Measurements from ENCODE around the gene ACOXL. TPM values are rescaled to one million over a fixed set of nuclear protein-coding genes. Genes with fewer than 3 reads are reported as not detected.
"Not testable (repeated sequence)": the region's sequence is repeated elsewhere in the genome, so short reads cannot be mapped to it uniquely, and the experiment has no call there.

ACOXL gene
- polyA plus RNA-seq, 2 donors, result not detected

DNA sequence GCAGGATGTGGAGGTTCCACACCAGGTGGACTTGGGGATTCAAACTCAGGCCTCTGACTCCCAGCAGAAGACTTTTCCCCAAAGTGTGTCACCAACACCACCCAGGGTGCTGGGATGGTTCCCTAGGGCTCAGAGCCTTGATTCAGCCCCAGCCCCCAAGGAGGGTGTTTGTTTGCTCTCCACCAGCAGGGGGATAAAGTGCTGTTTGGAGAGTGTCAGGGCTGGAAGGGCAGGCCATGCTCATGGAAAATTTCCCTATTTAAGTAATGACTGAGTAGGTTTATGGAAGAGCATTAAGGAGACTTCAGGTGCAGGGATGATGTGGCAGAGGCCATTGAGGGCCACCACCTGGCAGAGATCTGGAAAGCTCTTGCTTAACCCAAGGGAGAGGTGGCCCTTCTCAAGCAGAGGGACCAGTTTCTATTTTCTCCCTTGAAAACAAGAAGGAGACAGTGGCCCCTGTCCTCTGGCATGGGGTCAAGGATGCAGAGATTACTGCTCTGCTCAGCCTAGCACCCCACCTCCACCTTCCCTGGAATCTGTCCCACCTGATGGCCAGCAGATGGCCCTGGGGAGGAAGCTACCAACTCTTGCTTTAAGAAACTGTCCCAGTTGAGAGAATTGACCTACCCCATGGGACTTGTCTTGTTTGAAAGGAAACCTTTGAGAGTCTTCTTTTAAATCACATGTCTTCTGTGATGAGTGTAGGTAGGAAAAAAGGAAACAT is 122.1 kb downstream of the ACOXL start:
- Histone ChIP-seq H3K27ac (ENCODE audit: low read depth in 2 of 2, low read length in 1 of 2) (no peak overlapping the region), H3K4me3 (ENCODE audit: low read depth in 1 of 2, low read length in 2 of 2) (no peak overlapping the region), H3K4me1 (ENCODE audit: control insufficient read depth in 2 of 2, insufficient read depth in 2 of 2, low read length in 1 of 2) (peaks cover 0 to 3% of the 10 kb centered on the region in 2 donors), H3K9me3 (ENCODE audit: control insufficient read depth in 2 of 2, insufficient read depth in 1 of 2, low read depth in 1 of 2, low read length in 1 of 2) (no peaks in the 10 kb centered on the region), H3K36me3 (ENCODE audit: control insufficient read depth in 2 of 2, insufficient read depth in 2 of 2, low read length in 1 of 2) (no peaks in the 10 kb centered on the region), H3K27me3 (ENCODE audit: control insufficient read depth in 1 of 2, insufficient read depth in 2 of 2, low read length in 2 of 2) (no peaks in the 10 kb centered on the region)

GRCh38 chr2:110855841-110856240 is 123.5 kb downstream of the ACOXL start:
- WGBS, 2 donors, result 91 to 92% methylated on average over 7 of the region's 7 CpGs
- H3K27me3 ChIP-seq (ENCODE audit: control insufficient read depth in 1 of 2, insufficient read depth in 2 of 2, low read length in 2 of 2), result not testable (repeated sequence)

DNA sequence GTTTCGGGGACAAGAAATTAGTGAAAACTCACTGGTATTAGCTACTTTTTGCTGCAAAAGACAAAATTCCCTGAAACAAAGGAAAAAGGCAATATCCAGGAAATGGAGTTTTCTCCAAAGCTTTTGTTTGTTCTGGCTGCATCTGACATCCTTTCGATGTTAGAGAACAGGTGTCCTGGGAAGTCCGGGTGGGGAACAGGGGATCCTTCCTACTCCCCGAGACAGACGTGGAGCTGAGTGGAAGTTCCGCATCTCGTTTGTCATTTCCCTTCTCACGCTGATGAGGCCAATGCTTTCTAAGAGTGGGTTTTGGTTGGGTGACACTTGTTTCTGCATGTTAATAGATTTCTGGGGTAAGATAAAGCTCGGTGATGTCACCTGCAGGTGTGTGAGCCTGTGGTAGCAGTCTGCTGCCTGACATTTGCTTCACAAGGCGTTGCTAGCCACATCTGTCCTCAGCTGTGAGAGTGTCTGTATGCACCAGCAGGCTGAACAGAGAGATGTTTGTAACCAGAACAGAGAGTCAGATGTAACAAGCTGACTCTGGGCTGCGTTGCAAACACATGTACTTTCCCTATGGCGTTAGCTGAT is 125.9 kb downstream of the ACOXL start:
- Histone ChIP-seq H3K4me1 (ENCODE audit: control insufficient read depth in 2 of 2, insufficient read depth in 2 of 2, low read length in 1 of 2) (peaks cover 0 to 3% of the 10 kb centered on the region in 2 donors), H3K27me3 (ENCODE audit: control insufficient read depth in 1 of 2, insufficient read depth in 2 of 2, low read length in 2 of 2) (no peaks in the 10 kb centered on the region), H3K27ac (ENCODE audit: low read depth in 2 of 2, low read length in 1 of 2) (no peak overlapping the region), H3K36me3 (ENCODE audit: control insufficient read depth in 2 of 2, insufficient read depth in 2 of 2, low read length in 1 of 2) (no peaks in the 10 kb centered on the region), H3K9me3 (ENCODE audit: control insufficient read depth in 2 of 2, insufficient read depth in 1 of 2, low read depth in 1 of 2, low read length in 1 of 2) (no peaks in the 10 kb centered on the region), H3K4me3 (ENCODE audit: low read depth in 1 of 2, low read length in 2 of 2) (no peak overlapping the region)
- WGBS, 2 donors, result 41 to 45% methylated on average over 12 of the region's 12 CpGs

More at GRCh38 chr2:110855841-110856240, 123.5 kb downstream of the ACOXL start:
- not testable (repeated sequence) for H3K4me3 ChIP-seq (ENCODE audit: low read depth in 1 of 2, low read length in 2 of 2); H3K27ac ChIP-seq (ENCODE audit: low read depth in 2 of 2, low read length in 1 of 2); H3K9me3 ChIP-seq (ENCODE audit: control insufficient read depth in 2 of 2, insufficient read depth in 1 of 2, low read depth in 1 of 2, low read length in 1 of 2); H3K36me3 ChIP-seq (ENCODE audit: control insufficient read depth in 2 of 2, insufficient read depth in 2 of 2, low read length in 1 of 2); H3K4me1 ChIP-seq (ENCODE audit: control insufficient read depth in 2 of 2, insufficient read depth in 2 of 2, low read length in 1 of 2)

DNA sequence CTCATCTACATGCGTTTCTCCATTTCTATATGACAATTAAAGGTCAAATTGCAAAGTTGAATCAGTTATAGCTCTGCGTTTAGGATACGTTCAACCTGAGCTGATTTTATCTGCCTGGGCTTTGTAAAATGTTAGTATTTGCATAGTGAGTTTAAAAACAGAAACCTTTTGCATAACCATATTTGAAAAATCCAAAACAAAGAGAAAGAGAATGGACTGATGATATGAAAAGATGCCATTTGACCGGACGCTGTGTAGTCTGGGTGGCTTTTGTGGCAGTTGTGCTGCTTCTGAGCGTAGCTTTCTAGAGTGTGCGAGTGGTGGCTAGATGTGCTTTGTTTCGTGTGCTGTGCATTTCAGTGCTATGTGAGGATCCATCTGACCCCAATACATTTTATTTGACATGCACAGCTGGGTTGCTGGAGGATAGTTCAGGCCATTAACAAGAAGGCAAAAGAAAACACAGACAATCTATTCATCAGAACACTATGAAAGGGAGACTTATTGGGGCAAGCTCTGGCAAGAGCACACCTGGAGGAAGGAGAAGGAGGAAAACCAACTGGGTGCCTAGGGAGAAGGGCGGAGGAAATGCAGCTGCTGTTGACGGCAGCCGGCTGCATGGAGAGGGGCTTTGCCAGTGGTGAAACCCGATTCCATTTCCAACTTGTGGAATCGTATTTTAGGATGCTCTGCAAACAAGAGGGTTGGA is 126.8 kb downstream of the ACOXL start:
- Histone ChIP-seq H3K27ac (ENCODE audit: low read depth in 2 of 2, low read length in 1 of 2) (no peak overlapping the region), H3K4me3 (ENCODE audit: low read depth in 1 of 2, low read length in 2 of 2) (no peak overlapping the region), H3K27me3 (ENCODE audit: control insufficient read depth in 1 of 2, insufficient read depth in 2 of 2, low read length in 2 of 2) (no peaks in the 10 kb centered on the region), H3K4me1 (ENCODE audit: control insufficient read depth in 2 of 2, insufficient read depth in 2 of 2, low read length in 1 of 2) (no peaks in the 10 kb centered on the region), H3K9me3 (ENCODE audit: control insufficient read depth in 2 of 2, insufficient read depth in 1 of 2, low read depth in 1 of 2, low read length in 1 of 2) (no peaks in the 10 kb centered on the region), H3K36me3 (ENCODE audit: control insufficient read depth in 2 of 2, insufficient read depth in 2 of 2, low read length in 1 of 2) (no peaks in the 10 kb centered on the region)
- WGBS, 2 donors, result 49 to 55% methylated on average over 13 of the region's 13 CpGs

DNA sequence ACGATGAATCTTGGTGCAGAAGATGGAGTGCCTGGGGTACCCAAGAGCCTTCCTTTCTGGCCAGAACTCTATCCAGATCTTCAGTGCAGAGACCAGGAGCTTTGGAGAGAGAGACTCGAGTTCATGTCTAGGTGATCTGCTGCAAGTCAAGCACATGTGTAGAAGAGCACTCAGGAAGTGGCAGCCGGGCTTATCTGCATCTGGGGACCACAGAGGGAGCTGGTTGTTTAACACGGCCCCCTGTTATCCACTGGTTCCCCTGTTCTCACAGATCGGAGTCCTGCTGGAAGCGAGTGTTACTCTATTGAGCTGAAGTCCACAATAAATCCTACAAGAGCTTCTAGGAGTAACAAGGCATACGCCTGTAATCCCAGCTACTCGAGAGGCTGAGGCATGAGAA is 128.3 kb downstream of the ACOXL start:
- Histone ChIP-seq H3K4me1 (ENCODE audit: control insufficient read depth in 2 of 2, insufficient read depth in 2 of 2, low read length in 1 of 2) (no peaks in the 10 kb centered on the region), H3K9me3 (ENCODE audit: control insufficient read depth in 2 of 2, insufficient read depth in 1 of 2, low read depth in 1 of 2, low read length in 1 of 2) (no peaks in the 10 kb centered on the region), H3K27me3 (ENCODE audit: control insufficient read depth in 1 of 2, insufficient read depth in 2 of 2, low read length in 2 of 2) (no peaks in the 10 kb centered on the region), H3K27ac (ENCODE audit: low read depth in 2 of 2, low read length in 1 of 2) (no peak overlapping the region), H3K36me3 (ENCODE audit: control insufficient read depth in 2 of 2, insufficient read depth in 2 of 2, low read length in 1 of 2) (no peaks in the 10 kb centered on the region), H3K4me3 (ENCODE audit: low read depth in 1 of 2, low read length in 2 of 2) (no peak overlapping the region)
- 77 to 80% methylated on average over 8 of the region's 8 CpGs for WGBS, 2 donors

GRCh38 chr2:110861616-110862260 is 129.4 kb downstream of the ACOXL start:
- Histone ChIP-seq H3K9me3 (ENCODE audit: control insufficient read depth in 2 of 2, insufficient read depth in 1 of 2, low read depth in 1 of 2, low read length in 1 of 2) (peaks cover 0 to under 1% of the 10 kb centered on the region in 2 donors), H3K4me3 (ENCODE audit: low read depth in 1 of 2, low read length in 2 of 2) (no peak overlapping the region), H3K4me1 (ENCODE audit: control insufficient read depth in 2 of 2, insufficient read depth in 2 of 2, low read length in 1 of 2) (no peaks in the 10 kb centered on the region), H3K27me3 (ENCODE audit: control insufficient read depth in 1 of 2, insufficient read depth in 2 of 2, low read length in 2 of 2) (no peaks in the 10 kb centered on the region), H3K27ac (ENCODE audit: low read depth in 2 of 2, low read length in 1 of 2) (no peak overlapping the region), H3K36me3 (ENCODE audit: control insufficient read depth in 2 of 2, insufficient read depth in 2 of 2, low read length in 1 of 2) (no peaks in the 10 kb centered on the region)
- 68 to 73% methylated on average over 17 of the region's 17 CpGs for WGBS, 2 donors

- Histone ChIP-seq H3K4me3 (ENCODE audit: low read depth in 1 of 2, low read length in 2 of 2) (no peak overlapping the region), H3K27me3 (ENCODE audit: control insufficient read depth in 1 of 2, insufficient read depth in 2 of 2, low read length in 2 of 2) (no peaks in the 10 kb centered on the region), H3K4me1 (ENCODE audit: control insufficient read depth in 2 of 2, insufficient read depth in 2 of 2, low read length in 1 of 2) (no peaks in the 10 kb centered on the region), H3K9me3 (ENCODE audit: control insufficient read depth in 2 of 2, insufficient read depth in 1 of 2, low read depth in 1 of 2, low read length in 1 of 2) (peaks cover 0 to 4% of the 10 kb centered on the region in 2 donors), H3K36me3 (ENCODE audit: control insufficient read depth in 2 of 2, insufficient read depth in 2 of 2, low read length in 1 of 2) (no peaks in the 10 kb centered on the region), H3K27ac (ENCODE audit: low read depth in 2 of 2, low read length in 1 of 2) (no peak overlapping the region)
- WGBS, 2 donors, result 72% methylated on average over 2 of the region's 2 CpGs
Observed at GRCh38 chr2:110863726-110864125, 131.4 kb downstream of the ACOXL start.

DNA sequence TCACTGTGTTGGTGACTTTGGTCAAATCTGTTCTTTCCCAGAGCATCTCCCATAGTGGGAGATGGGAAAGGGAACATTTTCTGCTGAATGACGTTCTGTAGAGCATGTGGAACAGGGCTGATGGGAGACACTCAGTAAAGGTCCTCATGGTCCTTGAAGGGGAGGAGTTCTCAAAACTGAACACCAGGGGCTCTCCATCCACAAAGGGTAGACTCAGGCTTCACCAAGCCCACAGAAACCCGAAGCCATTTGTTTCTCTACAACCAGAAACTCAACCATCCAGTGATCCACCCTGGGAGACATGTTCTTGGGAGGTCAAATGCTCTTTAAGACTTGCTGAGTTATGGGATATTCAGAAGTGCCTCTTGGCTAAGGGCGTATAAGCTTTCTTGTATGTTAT is 131.8 kb downstream of the ACOXL start:
- Histone ChIP-seq H3K27ac (ENCODE audit: low read depth in 2 of 2, low read length in 1 of 2) (no peak overlapping the region), H3K4me1 (ENCODE audit: control insufficient read depth in 2 of 2, insufficient read depth in 2 of 2, low read length in 1 of 2) (no peaks in the 10 kb centered on the region), H3K36me3 (ENCODE audit: control insufficient read depth in 2 of 2, insufficient read depth in 2 of 2, low read length in 1 of 2) (no peaks in the 10 kb centered on the region), H3K27me3 (ENCODE audit: control insufficient read depth in 1 of 2, insufficient read depth in 2 of 2, low read length in 2 of 2) (no peaks in the 10 kb centered on the region), H3K9me3 (ENCODE audit: control insufficient read depth in 2 of 2, insufficient read depth in 1 of 2, low read depth in 1 of 2, low read length in 1 of 2) (peaks cover 0 to 4% of the 10 kb centered on the region in 2 donors), H3K4me3 (ENCODE audit: low read depth in 1 of 2, low read length in 2 of 2) (no peak overlapping the region)
- 91 to 92% methylated on average over 3 of the region's 3 CpGs for WGBS, 2 donors

DNA sequence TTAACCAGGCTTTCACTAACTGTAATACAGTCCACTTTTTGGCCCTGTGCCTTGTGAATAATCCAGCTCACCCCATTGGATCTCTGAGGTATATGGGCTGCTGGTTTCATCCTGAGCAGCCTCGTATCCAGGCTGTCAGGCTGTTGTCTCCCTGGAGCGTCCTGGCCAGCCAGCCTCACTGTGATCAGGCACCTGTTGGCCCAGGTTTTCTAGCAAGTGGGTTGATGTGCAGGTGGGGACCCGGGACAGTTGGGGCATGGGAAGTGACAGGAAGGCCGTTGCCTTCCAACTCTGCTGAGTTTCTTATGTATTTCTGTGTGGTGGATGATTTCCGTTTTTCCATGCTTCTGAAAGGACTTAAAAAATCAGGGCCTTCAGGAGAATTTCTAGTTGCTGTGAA is 132.4 kb downstream of the ACOXL start:
- 78 to 86% methylated on average over 5 of the region's 5 CpGs for WGBS, 2 donors
- no peak overlapping the region for H3K4me3 ChIP-seq (ENCODE audit: low read depth in 1 of 2, low read length in 2 of 2)
- no peak overlapping the region for H3K27ac ChIP-seq (ENCODE audit: low read depth in 2 of 2, low read length in 1 of 2)
- H3K4me1 ChIP-seq (ENCODE audit: control insufficient read depth in 2 of 2, insufficient read depth in 2 of 2, low read length in 1 of 2), result no peaks in the 10 kb centered on the region
- no peaks in the 10 kb centered on the region for H3K36me3 ChIP-seq (ENCODE audit: control insufficient read depth in 2 of 2, insufficient read depth in 2 of 2, low read length in 1 of 2)
- H3K9me3 ChIP-seq (ENCODE audit: control insufficient read depth in 2 of 2, insufficient read depth in 1 of 2, low read depth in 1 of 2, low read length in 1 of 2), result peaks cover 0 to 4% of the 10 kb centered on the region in 2 donors
- H3K27me3 ChIP-seq (ENCODE audit: control insufficient read depth in 1 of 2, insufficient read depth in 2 of 2, low read length in 2 of 2), result no peaks in the 10 kb centered on the region

Measured in esophagus (tissue), 2 donors.